ENCODE measurements around the gene HS6ST1. TPM values are rescaled to one million over a fixed set of nuclear protein-coding genes. Genes with fewer than 3 reads are reported as not detected.

The HS6ST1 gene
- total and polyA plus RNA-seq, 2 donors (not counting 3 experiments of a cell fraction or from before 2014, with no cell fraction given) = 12.8 to 19.4 TPM

DNA sequence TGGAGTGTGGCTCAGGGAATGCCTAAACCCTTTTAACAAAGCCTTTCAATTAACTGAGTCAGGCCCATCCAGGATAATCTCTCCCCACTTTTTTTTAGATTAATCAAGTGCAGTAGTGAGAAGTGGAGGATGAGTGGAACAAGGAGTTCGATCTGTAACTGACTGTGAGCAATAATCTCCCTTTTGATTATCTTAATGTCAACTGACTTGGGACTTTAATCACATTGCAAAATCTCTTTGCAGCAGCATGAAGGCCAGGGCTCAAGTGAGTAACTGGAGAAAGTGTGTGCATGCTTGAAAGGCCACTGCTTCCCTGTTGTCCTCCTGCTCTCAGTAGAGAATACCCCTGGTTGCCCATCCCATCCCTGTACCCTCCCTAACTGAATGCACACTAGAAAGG is 32.1 kb upstream of the HS6ST1 start:
- FAIRE-seq = no peak

More for the DNA sequence above, 32.1 kb upstream of the HS6ST1 start:
- Histone ChIP-seq H3K27ac (ENCODE audit: insufficient read depth, low read depth, low read length) (no peak overlapping the region), H3K9ac (replicated peaks; ENCODE audit: extremely low read depth, insufficient read depth, low read length) (no peak overlapping the region), H3K79me2 (ENCODE audit: control insufficient read depth, insufficient read depth, low read length) (no peaks in the 10 kb centered on the region), H4K20me1 (replicated peaks; ENCODE audit: control insufficient read depth, extremely low read depth, insufficient read depth, low read length) (no peaks in the 10 kb centered on the region), H3K9me3 (replicated peaks; ENCODE audit: control insufficient read depth, insufficient read depth, low read length) (no peaks in the 10 kb centered on the region), H3K4me1 (ENCODE audit: control insufficient read depth, extremely low read depth, insufficient read depth, low read length) (no peaks in the 10 kb centered on the region), H2AFZ (ENCODE audit: low read depth, low read length) (no peak overlapping the region), H3K4me3 (replicated peaks in 1 of 3; ENCODE audit: insufficient read depth in 1 of 3, low read depth in 1 of 3, low read length in 3 of 3) (no peak overlapping the region), H3K36me3 (ENCODE audit: control insufficient read depth in 2 of 2, extremely low read depth in 1 of 2, insufficient read depth in 2 of 2, low read length in 2 of 2) (no peaks in the 10 kb centered on the region), H3K27me3 (ENCODE audit: control insufficient read depth in 2 of 2, insufficient read depth in 2 of 2, low read length in 2 of 2) (peaks cover 0 to 3% of the 10 kb centered on the region in 2 experiments), H3K9me1 (replicated peaks; ENCODE audit: control insufficient read depth, extremely low read depth, insufficient read depth, low read length) (no peaks in the 10 kb centered on the region), H3K4me2 (ENCODE audit: insufficient read depth, low read length) (no peak overlapping the region)
- DNase-seq (ENCODE audit: low read depth, low spot score) = no peak
- BruUV-seq (replicated peaks) = no TSS peak
- ChIA-PET CTCF (no interaction called here), POLR2A (no interaction called here)
- dilution Hi-C loops (cut with MboI; ENCODE audit: extremely low pct_ligation_motif_present, low sequenced_read_pairs) (no loop called here), intact Hi-C loops (cut with micrococcal nuclease) (no loop called here)
- no peak for TF ChIP-seq MYC (IDR thresholded peaks at IDR 0.05; ENCODE audit: low read depth, low read length)
- TF ChIP-seq FOS (IDR thresholded peaks at IDR 0.05; ENCODE audit: borderline replicate concordance, insufficient read depth, low read length) = no peak
- TF ChIP-seq, protein P1, sequence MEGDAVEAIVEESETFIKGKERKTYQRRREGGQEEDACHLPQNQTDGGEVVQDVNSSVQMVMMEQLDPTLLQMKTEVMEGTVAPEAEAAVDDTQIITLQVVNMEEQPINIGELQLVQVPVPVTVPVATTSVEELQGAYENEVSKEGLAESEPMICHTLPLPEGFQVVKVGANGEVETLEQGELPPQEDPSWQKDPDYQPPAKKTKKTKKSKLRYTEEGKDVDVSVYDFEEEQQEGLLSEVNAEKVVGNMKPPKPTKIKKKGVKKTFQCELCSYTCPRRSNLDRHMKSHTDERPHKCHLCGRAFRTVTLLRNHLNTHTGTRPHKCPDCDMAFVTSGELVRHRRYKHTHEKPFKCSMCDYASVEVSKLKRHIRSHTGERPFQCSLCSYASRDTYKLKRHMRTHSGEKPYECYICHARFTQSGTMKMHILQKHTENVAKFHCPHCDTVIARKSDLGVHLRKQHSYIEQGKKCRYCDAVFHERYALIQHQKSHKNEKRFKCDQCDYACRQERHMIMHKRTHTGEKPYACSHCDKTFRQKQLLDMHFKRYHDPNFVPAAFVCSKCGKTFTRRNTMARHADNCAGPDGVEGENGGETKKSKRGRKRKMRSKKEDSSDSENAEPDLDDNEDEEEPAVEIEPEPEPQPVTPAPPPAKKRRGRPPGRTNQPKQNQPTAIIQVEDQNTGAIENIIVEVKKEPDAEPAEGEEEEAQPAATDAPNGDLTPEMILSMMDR (IDR thresholded peaks at IDR 0.05; ENCODE audit: extremely low read depth in 1 of 2, insufficient read depth in 1 of 2, low read depth in 1 of 2, low read length in 2 of 2) = no peak
- TF ChIP-seq JUN (IDR thresholded peaks at IDR 0.05; ENCODE audit: borderline replicate concordance, insufficient read depth, insufficient read length, low read depth) = no peak
- TF ChIP-seq POLR2AphosphoS5 (IDR thresholded peaks at IDR 0.05; ENCODE audit: insufficient read depth, low read depth, low read length) = no peak
- no peak for TF ChIP-seq GATA2 (IDR thresholded peaks at IDR 0.05; ENCODE audit: insufficient read depth, insufficient read length, low read depth, low read length)
- TF ChIP-seq, protein P2, sequence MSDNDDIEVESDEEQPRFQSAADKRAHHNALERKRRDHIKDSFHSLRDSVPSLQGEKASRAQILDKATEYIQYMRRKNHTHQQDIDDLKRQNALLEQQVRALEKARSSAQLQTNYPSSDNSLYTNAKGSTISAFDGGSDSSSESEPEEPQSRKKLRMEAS (IDR thresholded peaks at IDR 0.05; ENCODE audit: insufficient read depth, insufficient read length) = no peak
- no peak for TF ChIP-seq EZH2 (IDR thresholded peaks at IDR 0.05; ENCODE audit: borderline replicate concordance, low read depth, low read length, severe bottlenecking)
- TF ChIP-seq POLR2A (IDR thresholded peaks at IDR 0.05; ENCODE audit: low read depth, low read length) = no peak
